Hepatocyte (in vitro differentiated cells): ENCODE measurements around the gene LNX2.

ENCODE experiments used
- CTCF ChIP-seq: fragments of 200-600 bp; sonication (generic); IDR thresholded peaks from 2 replicates; pipeline ENCODE4 v1.5.1; 2016; ENCODE audit warnings: antibody characterized with exemption, mild to moderate bottlenecking; ENCODE audit not compliant: poor library complexity
- EZH2 ChIP-seq: fragments of 200-600 bp; sonication (generic); IDR thresholded peaks from 2 replicates; pipeline ENCODE4 v1.6.1; 2016; ENCODE audit warnings: antibody characterized with exemption, mild to moderate bottlenecking, borderline replicate concordance
- EZH2phosphoT487 ChIP-seq: fragments of 200-600 bp; sonication (generic); IDR thresholded peaks from one replicate; pipeline ENCODE4 v1.6.1; 2018; ENCODE audit warnings: antibody characterized with exemption, mild to moderate bottlenecking, low read depth, moderate library complexity; ENCODE audit not compliant: unreplicated experiment, severe bottlenecking

GRCh38 chr13:27562457-27562856, 57.9 kb downstream of the LNX2 start:
- no peak for TF ChIP-seq CTCF
- no peak for TF ChIP-seq EZH2
- TF ChIP-seq EZH2phosphoT487: no peak
